NCI-H146 treated with DMSO at 0.1 percent for 48 hours (cell line): ENCODE data around the gene EBF3.

Experiments used
- DNase-seq: peaks from one replicate; lab custom pipeline; 2025; ENCODE audit not compliant: unreplicated experiment; lab: John Stamatoyannopoulos, UW

The EBF3 gene

DNA sequence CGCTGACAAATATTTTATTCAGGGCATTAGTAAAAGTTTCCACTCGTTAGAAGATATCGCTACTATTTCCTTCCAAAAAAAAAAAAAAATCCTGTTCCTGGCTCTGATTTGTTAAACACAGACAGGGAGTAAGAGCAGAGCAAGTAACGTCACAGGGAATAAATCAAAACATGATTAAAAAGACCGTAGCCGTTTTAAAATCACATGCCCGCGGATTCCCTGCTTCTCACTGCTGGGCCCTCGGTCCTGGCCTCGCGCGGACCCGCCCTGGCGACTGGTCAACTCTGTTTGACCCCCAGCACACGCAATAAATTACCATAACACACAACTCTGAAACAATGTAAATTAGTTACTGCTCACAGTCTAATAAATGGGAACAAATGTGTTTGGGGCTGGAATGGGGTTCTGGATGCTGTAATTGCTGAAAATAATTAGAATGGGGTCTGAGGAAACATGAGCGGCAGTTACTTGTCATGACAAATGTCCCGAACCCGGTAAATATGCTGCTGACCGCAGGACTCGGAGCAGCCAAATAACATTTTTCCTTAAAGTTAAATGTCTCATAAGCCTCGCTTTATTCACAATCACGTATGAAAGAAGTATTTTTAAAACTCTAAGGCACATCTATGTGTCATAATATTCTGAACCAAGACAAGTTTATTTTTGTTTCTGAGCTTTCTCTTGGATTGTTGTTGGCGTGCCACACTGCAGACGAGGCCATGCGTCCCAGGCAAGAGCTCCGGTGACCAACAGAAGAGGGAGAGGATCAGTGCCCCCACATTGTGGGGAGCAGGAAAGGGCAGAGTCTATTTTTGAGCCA is 17.9 kb downstream of the EBF3 start:
- no peak for DNase-seq

- no peak for DNase-seq
Observed at GRCh38 chr10:129945526-129945925, 18.5 kb downstream of the EBF3 start.

DNA sequence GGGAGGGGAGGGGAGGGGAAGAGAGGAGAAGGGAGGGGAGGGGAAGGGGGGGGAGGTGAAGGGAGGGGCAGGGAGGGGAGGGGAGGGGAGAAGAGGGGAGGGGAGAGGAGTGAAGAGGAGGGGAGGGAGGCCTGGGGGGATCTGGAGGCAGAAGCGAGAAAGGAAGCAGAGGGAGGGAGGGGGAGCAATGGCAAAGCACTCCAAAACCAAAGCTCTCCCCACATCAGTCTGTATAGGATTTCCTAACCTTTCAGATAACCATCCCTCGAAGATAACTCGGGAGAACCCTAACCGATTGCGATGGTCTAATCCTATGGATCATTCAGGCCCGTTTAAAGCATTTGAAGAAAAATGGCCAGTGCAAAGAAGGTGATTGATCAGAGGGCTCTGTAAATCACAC is 19.0 kb downstream of the EBF3 start:
- DNase-seq, result no peak

GRCh38 chr10:129944456-129944855 is 19.6 kb downstream of the EBF3 start:
- DNase-seq, result no peak

DNA sequence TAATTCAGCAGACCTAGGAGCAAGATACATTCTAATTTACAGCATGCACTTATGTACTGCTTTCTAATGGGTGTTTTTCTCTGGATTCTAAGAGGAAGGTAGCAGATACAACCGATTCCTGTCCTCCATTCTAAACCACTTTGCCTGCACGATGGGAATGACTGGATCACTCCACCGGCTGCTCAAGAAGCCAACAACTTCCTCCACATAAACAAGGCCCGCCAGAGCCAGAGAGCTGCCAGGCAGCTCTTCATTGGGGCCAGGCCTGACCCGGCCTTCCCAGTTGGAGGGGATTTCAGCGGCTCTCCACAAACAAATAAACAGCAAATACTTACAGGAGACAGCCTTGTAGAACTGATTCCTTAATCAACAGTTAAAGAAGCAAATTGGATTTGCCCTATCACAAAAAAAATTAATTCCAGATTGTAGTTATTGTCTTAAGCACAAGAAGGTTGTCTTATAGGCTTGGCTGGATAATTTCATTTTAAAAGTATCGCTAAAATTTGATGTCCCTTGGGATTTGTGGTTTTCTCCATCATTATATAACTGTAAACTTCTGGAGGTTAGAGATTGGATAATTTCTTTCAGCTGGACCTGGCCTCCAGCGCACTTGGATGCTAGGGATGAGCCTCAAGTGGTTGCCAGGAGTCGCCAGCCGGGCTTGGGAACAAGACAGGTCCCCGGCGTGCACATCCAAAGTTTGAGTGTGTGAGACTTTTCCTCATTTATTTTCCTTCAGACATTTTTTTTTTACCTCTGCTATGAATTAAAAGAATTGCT is 20.9 kb downstream of the EBF3 start:
- no peak for DNase-seq

DNA sequence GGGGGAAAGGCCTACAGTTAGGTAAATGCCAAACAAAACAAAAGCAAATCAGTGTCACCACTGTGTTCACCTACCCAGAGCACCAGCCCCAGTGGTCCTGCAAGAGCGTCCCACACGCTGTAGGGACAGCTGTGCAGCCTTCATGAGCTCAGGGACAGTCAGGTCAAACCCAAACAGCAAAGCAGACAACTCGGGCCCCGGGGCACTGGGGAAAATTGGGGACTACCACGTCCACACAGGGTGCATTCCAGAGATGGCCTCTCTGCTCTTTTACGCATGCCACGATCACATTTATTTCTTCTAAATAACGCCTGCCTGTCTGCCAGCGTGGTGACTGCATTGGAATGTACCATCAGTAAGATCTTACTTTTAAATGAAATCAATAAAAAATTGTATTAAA is 21.7 kb downstream of the EBF3 start:
- DNase-seq, result no peak

DNA sequence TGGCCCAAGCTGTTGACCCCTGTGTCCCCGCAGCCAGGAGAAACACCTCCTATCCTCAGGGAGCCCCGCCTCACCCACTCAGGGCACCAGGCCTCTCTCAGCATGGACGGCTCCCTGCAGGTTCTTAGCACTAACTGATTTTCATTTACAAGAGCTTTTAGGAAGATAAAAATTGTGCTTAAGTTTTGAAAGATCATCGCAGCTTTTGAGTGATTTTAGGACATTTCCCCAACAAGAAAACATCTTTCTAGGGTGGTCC is 22.1 kb downstream of the EBF3 start:
- no peak for DNase-seq

DNA sequence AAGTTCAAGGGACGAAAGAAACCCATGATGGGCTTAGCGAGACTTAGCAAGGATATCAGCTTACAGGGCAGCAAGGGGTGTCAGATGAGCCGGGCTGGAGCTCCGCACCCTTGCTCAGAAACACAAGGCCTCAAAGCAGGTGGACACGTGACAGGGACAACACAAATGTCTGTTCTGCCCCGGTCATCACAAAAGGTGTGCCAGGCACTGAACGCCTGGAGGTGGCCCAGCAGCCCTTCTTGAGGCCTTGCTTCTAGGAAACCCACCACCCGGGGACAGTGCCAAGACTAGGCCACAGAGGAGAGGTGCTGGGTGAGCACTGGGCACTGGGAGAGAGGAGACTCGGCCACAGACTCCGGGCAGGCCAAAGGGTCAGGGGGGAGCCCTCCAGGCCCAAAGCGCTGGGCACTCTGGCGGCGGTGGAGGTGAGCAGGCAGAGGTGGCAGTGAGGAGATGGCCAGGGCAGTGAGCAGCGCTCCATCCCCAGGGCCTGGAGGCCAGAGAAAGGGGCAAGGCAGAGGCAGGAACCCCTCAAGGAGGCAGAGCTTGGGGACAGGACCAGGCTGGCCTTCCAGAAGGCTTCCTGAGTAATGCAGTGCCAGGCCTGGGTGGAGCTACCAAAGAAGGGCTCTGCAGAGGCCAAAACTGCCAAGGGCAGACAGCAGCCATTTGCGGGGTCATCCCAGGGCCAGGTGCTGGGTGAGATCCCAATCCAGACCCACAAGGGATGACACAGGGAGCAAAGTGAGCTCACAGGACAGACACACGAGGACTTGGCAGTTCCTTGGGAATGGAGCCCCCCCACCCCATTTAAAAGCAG is 22.7 kb downstream of the EBF3 start:
- no peak for DNase-seq

GRCh38 chr10:129940617-129941198 is 23.4 kb downstream of the EBF3 start:
- no peak for DNase-seq

DNA sequence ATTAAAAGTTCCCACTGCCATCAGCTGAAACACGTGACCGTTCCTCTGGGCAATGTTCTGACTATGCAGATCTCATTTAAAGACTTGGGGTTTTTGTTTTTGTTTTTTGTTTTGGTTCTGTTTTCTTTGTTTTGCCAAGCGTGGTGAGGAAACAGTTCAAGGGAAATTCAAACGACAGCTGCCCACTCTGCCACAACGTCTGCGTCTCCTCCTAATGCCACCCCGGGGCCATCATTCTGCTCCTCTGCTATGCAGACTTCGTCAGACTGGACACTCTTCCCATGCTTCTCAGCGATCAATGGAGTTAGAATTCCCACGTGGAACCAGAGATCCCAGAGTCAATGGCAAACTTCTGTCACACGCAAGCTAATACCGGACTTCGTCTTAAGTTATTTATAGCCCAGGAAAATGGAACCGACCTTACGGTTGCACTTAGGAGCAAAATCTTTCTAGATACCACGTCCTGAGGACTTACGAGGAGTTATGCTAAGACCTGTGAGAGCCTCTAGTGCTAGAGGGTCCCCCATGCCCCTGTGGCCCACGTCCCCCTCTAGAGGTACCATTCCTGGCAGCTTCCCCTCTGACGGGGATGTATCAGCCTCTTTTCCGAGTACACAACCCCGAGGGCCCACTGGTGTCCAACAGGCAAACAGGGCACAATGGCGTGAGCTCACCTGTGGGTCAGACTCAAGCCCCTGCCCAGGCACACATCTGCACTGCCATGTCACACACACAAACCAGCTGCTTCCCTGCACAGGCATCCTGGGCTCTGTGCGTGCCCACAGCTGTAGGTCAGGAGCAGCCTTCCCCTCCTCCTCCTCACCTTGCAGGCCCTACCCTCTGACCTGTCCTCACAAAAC is 24.4 kb downstream of the EBF3 start:
- no peak for DNase-seq

DNA sequence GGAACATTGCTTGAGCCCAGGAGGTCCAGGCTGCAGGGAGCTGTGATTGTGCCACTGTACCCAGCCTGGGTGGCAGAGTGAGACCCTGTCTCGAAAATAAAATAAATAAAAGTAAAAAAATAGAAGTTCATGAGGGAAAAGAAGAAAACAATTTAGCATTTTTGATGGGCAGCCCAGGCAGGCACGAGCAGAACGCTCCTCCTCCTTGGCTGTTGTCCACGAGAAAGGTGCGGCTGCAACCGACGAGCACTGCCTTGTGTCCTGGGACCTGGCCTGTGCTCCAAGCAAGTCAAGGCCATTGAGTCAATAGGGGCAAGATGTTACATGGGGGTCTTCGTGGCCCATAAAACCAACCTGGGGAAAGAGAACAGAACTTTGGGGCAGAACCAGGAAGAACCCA is 25.6 kb downstream of the EBF3 start:
- no peak for DNase-seq

DNA sequence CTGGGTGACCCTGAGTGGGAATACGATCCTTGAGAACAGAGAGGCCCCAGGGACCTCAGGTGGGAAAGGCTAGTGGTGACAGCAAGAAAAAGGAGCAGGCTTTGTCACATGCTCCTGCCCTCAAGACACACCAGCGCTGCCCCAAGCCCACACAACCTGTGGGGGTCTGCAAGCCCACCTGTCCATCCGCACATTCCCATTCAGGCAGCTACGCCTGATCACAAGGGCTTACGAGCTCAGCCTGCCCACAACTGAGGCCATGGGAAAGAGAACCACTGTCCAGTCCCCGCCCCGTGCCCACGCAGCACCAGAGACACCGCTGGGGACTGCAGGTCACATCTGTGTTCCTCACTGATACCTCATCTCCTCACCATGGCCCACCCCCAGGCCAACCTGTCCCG is 26.7 kb downstream of the EBF3 start:
- no peak for DNase-seq

- no peak for DNase-seq
Observed at GRCh38 chr10:129936923-129937300, 27.2 kb downstream of the EBF3 start.

DNA sequence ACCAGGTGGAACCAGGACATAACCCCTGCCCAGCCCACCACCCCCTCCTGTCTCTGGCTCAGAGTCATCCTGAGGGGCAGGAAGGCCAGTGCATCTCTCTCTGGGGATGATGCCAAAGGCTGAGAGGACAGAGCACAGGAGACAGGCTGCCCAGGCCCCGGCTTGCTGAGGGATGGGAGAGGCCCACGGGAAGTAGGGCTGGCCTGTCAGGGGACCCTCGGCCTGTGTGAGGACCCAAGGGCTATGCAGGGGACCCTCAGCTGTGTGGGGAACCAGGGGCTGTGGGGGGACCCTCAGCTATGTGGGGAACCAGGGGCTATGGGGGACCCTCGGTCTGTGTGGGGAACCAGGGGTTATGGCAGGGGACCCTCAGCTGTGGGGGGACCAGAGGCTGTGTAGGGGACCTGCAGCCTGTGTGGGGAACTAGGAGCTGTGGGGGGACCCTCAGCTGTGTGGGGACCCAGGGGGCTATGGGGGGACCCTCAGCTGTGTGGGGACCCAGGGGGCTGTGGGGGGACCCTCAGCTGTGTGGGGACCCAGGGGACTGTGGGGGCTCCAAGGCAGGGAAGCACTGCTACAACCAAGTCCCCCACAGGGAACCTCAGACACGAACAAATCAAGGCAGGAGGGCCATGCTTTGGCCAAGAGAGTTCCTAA is 27.7 kb downstream of the EBF3 start:
- no peak for DNase-seq

DNA sequence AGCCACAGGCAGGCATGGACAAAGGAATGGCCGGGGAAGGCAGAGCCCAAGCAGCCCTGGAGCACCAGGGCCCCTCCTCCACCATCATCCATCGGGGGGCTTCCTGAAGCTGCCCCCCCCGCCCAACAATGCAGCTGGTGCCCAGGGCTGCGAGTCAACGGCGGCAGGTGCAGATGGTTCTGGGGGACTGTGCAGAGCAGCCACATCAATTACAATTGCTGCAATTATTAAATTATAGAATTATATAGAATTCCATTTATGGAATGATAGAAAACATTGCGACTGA is 28.3 kb downstream of the EBF3 start:
- no peak for DNase-seq

DNA sequence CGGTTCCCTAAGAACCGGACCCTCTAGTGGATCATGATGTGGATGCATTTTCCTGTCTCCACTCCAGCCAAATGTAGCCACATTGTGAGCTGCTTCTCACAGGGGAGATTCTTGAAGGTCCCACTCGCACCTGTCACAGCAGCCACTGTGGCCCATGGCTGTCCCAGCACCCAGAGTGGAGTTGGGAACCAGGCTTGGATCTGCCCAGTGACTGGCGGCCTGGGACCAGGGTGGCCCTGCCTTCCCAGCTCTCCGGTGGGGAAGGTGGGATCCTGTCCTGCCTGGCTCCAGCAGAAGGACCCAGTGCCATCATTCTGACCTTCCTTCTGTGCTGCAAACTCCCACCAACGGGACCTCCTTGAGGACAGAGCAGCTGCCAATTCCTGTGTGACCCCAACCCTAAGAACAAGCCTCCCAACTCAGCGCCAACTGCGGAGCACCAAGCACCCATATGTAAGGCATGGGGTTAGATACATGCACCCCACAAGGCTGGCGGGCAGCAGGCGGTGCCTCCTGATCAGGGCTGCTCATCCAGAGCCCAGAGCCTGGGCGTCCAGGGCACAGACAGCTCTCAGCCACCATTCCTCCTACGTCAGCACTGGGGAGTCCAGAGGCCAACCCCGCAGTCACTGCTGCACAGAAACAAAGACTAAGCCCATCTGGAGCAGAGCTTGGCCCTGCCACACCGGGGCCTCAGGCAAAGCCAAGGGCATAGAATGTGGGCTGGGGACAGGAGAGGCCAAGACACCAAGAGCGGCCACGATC is 28.8 kb downstream of the EBF3 start:
- no peak for DNase-seq

DNA sequence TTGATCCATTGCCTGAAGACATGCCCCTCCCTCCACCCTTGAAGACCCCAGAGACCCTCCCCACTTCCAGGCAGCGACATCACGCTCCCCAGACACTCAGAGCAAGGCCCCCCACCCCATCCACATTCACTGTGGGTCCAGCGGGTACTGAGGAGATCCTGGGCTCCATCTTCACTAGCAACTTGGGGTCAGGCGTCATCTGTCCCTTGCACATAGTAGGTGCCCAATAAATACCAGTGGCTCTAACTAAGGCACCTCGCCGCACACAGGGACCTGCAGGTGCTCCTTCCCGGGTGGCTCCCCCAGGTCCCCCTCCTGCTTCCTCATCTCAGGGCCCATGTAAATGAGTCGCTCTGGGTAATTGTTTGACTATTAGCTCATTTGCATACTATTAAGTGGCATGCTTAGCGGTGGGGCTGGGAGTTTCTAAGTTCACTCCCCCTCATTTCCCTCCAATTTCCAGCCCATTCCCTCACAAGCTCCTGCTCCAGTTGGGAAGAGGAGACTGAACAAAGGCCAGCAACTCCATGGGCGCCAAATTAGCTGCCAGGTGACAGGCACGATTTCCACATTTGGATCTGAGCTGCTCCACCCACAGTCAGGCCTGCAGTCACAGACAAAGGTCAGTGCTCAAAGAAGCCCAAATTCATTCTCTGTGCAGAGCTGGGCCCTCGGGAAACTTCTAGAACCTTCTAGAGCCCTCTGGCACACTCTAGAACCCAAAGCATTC is 29.7 kb downstream of the EBF3 start:
- no peak for DNase-seq

DNA sequence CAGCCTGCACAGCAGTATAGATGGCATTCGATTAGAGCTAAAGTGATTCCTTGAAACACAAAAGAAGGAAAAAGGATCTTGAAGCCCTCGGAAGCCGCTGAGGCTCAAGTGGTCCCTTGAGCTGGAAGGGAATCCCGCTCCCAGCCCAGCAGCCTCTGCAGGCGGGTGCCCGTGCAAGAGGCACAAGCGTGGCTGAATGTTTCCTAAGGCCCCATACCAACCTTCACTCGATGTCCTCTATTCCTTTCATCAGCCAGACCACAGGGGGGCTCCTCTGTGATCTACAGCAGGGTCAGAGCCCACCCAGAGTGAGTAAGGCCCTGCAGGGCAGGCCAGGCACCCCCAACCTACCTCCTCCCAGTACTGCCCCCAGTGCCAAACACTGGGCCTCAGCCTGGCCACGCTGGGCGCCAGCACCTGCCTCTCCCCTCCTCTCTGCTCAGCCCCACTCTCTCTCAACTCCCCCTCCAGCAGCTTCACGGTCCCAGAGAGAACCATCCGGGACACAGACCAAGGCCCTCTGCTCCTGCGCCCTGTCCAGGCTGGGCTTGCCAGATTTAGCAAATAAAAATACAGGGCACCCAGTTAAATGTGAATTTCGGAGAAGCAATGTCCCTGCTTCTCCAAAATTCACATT is 30.5 kb downstream of the EBF3 start:
- no peak for DNase-seq
